ENCODE results near the gene C10orf71. TPM values are rescaled to one million over a fixed set of nuclear protein-coding genes. Genes with fewer than 3 reads are reported as not detected.

Gene C10orf71
- polyA plus RNA-seq, 2 of the 4 experiments (the other 2 are of a cell fraction) = not detected

DNA sequence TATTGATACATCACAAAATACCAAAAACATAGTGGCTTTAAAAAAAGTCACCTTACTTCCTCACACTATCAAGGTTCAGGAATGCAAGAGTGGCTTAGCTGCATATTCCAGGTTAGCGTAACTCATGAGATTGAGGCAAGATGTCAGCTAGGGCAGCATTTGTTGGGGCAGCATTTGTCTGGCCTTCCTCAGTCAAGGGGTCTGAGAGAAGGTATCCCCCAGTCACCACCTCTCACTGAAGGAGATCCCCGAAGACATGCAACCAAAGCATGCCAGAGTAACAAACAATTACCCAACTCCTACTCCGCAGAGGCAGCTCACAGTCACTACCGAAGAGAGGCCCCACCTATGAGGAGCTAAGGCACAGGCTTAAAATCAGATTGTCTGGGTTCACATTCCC is 48.4 kb downstream of the C10orf71 start:
- Histone ChIP-seq H3K4me2 (no peak overlapping the region), H3K9me3 (peaks cover 4% of the 10 kb centered on the region; the same call in 1 of the 3 replicates), H3K4me3 (no peak overlapping the region), H3K4me1 (no peaks in the 10 kb centered on the region), H3K27ac (no peak overlapping the region)
- TF ChIP-seq ZC3H11A (IDR thresholded peaks at IDR 0.05) (no peak), GATA3 (IDR thresholded peaks at IDR 0.05; ENCODE audit: borderline replicate concordance) (no peak), RCOR1 (IDR thresholded peaks at IDR 0.05; ENCODE audit: low read depth, low read length) (no peak), PHF8 (IDR thresholded peaks at IDR 0.05; ENCODE audit: borderline replicate concordance, low read depth) (no peak), TP53 (CRISPR knock-in tag; IDR thresholded peaks at IDR 0.05) (no peak), RNF2 (IDR thresholded peaks at IDR 0.05; ENCODE audit: borderline replicate concordance, low read depth) (no peak), CHD4 (IDR thresholded peaks at IDR 0.05; ENCODE audit: borderline replicate concordance) (no peak), RFX5 (IDR thresholded peaks at IDR 0.05) (no peak), FOSB (CRISPR knock-in tag; IDR thresholded peaks at IDR 0.05) (no peak), FOXS1 (CRISPR knock-in tag; IDR thresholded peaks at IDR 0.05) (no peak), BHLHE40 (IDR thresholded peaks at IDR 0.05; ENCODE audit: low read depth, low read length) (no peak), TFCP2L1 (CRISPR knock-in tag; IDR thresholded peaks at IDR 0.05) (no peak), SREBF2 (IDR thresholded peaks at IDR 0.05) (no peak), CBX2 (IDR thresholded peaks at IDR 0.05; ENCODE audit: borderline replicate concordance, low read depth) (no peak), KDM1A (IDR thresholded peaks at IDR 0.05; ENCODE audit: low read depth) (no peak), RAD21 (conservative IDR thresholded peaks at IDR 0.05 in 1 of 2, IDR thresholded peaks at IDR 0.05 in 1 of 2) (no peak), ZSCAN20 (CRISPR knock-in tag; IDR thresholded peaks at IDR 0.05) (no peak)
- TF ChIP-seq, protein P1, sequence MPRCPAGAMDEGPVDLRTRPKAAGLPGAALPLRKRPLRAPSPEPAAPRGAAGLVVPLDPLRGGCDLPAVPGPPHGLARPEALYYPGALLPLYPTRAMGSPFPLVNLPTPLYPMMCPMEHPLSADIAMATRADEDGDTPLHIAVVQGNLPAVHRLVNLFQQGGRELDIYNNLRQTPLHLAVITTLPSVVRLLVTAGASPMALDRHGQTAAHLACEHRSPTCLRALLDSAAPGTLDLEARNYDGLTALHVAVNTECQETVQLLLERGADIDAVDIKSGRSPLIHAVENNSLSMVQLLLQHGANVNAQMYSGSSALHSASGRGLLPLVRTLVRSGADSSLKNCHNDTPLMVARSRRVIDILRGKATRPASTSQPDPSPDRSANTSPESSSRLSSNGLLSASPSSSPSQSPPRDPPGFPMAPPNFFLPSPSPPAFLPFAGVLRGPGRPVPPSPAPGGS (IDR thresholded peaks at IDR 0.05) = no peak
- WGBS (ENCODE audit: missing lambda C conversion rate) = 35% methylated on average over 3 of the region's 4 CpGs
- FAIRE-seq (no peak), ATAC-seq (no peak), DNase-seq (ENCODE audit: low read depth in 1 of 2, low spot score in 1 of 2) (no peak)
- CTCF ChIA-PET = no interaction called here
- POLR2A ChIA-PET = no interaction called here

DNA sequence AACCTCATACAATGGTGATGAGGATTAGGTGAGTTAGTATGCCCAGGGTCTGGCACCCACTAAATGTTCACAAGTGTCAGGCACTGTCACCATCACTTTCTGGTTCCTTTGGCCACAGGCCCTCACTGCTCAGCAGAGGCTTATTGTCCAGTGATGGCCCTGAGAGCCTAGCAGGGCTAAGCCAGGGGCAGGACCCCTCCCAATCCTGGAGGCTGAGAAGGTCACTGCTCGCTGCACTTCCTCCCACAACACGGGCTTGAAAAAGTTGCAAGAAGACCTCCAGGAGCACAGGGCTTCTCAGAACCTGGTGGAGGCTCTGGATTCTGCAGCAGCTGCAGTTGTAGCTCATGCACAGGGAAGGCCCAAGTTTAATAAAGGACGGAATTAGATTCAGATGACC is 48.9 kb downstream of the C10orf71 start:
- ChIA-PET CTCF (no interaction called here), POLR2A (no interaction called here)
- Histone ChIP-seq H3K9me3 (peaks cover 4% of the 10 kb centered on the region; the same call in 1 of the 3 replicates), H3K4me2 (no peak overlapping the region), H3K27ac (no peak overlapping the region), H3K4me1 (no peaks in the 10 kb centered on the region), H3K4me3 (no peak overlapping the region)
- FAIRE-seq (no peak), ATAC-seq (no peak), DNase-seq (ENCODE audit: low read depth in 1 of 2, low spot score in 1 of 2) (no peak)
- TF ChIP-seq, protein P2, sequence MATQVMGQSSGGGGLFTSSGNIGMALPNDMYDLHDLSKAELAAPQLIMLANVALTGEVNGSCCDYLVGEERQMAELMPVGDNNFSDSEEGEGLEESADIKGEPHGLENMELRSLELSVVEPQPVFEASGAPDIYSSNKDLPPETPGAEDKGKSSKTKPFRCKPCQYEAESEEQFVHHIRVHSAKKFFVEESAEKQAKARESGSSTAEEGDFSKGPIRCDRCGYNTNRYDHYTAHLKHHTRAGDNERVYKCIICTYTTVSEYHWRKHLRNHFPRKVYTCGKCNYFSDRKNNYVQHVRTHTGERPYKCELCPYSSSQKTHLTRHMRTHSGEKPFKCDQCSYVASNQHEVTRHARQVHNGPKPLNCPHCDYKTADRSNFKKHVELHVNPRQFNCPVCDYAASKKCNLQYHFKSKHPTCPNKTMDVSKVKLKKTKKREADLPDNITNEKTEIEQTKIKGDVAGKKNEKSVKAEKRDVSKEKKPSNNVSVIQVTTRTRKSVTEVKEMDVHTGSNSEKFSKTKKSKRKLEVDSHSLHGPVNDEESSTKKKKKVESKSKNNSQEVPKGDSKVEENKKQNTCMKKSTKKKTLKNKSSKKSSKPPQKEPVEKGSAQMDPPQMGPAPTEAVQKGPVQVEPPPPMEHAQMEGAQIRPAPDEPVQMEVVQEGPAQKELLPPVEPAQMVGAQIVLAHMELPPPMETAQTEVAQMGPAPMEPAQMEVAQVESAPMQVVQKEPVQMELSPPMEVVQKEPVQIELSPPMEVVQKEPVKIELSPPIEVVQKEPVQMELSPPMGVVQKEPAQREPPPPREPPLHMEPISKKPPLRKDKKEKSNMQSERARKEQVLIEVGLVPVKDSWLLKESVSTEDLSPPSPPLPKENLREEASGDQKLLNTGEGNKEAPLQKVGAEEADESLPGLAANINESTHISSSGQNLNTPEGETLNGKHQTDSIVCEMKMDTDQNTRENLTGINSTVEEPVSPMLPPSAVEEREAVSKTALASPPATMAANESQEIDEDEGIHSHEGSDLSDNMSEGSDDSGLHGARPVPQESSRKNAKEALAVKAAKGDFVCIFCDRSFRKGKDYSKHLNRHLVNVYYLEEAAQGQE (IDR thresholded peaks at IDR 0.05) = no peak
- TF ChIP-seq, protein P3, sequence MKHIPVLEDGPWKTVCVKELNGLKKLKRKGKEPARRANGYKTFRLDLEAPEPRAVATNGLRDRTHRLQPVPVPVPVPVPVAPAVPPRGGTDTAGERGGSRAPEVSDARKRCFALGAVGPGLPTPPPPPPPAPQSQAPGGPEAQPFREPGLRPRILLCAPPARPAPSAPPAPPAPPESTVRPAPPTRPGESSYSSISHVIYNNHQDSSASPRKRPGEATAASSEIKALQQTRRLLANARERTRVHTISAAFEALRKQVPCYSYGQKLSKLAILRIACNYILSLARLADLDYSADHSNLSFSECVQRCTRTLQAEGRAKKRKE (CRISPR knock-in tag; IDR thresholded peaks at IDR 0.05; ENCODE audit: low read depth) = no peak
- WGBS (ENCODE audit: missing lambda C conversion rate) = 3% methylated on average over 3 of the region's 3 CpGs

All from A549 (cell line).